Measurements from ENCODE around the gene CHD2. TPM values are rescaled to one million over a fixed set of nuclear protein-coding genes. Genes with fewer than 3 reads are reported as not detected.

Gene CHD2
- total and polyA plus RNA-seq, 10 of the 15 experiments (the other 5 are each of a cell fraction or from before 2014, with no cell fraction given): 38.1 to 94.7 (median 63.3) TPM

DNA sequence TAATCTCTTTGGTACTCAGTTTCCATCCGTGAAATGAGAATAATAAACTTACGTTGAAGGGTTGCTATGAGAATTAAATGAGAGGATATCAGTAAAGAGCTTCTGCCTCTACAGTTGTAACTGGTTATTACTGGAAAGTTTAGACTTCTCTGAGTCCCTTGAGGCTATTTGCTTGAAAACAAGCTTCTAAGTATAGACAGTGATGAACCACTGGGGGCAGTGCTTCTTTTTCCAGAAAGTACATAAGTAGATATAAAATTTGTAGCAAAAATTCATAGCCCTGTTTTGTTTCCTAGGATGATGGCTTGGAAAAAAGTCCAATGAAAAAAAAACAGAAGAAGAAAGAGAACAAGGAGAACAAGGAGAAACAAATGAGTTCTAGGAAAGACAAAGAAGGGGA, 101.8 kb downstream of the CHD2 start:
- SMC1A ChIA-PET (ENCODE audit: uncharacterized antibody, unreplicated experiment): interaction anchor here (0.9 to 1.3 kb wide), 2 partner anchors 203 to 205 kb away, joined by 3 read pairs; no protein-coding TSS in a partner anchor
- TF ChIP-seq, protein P1, sequence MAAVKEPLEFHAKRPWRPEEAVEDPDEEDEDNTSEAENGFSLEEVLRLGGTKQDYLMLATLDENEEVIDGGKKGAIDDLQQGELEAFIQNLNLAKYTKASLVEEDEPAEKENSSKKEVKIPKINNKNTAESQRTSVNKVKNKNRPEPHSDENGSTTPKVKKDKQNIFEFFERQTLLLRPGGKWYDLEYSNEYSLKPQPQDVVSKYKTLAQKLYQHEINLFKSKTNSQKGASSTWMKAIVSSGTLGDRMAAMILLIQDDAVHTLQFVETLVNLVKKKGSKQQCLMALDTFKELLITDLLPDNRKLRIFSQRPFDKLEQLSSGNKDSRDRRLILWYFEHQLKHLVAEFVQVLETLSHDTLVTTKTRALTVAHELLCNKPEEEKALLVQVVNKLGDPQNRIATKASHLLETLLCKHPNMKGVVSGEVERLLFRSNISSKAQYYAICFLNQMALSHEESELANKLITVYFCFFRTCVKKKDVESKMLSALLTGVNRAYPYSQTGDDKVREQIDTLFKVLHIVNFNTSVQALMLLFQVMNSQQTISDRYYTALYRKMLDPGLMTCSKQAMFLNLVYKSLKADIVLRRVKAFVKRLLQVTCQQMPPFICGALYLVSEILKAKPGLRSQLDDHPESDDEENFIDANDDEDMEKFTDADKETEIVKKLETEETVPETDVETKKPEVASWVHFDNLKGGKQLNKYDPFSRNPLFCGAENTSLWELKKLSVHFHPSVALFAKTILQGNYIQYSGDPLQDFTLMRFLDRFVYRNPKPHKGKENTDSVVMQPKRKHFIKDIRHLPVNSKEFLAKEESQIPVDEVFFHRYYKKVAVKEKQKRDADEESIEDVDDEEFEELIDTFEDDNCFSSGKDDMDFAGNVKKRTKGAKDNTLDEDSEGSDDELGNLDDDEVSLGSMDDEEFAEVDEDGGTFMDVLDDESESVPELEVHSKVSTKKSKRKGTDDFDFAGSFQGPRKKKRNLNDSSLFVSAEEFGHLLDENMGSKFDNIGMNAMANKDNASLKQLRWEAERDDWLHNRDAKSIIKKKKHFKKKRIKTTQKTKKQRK (IDR thresholded peaks at IDR 0.05; ENCODE audit: low read depth, low read length): no peak
- TF ChIP-seq ZZZ3 (IDR thresholded peaks at IDR 0.05; ENCODE audit: control insufficient read depth, insufficient read length, low read depth) (no peak), ZNF384 (IDR thresholded peaks at IDR 0.05; ENCODE audit: borderline replicate concordance, low read depth, low read length) (no peak), SIX5 (IDR thresholded peaks at IDR 0.05; ENCODE audit: low read depth, low read length, severe bottlenecking) (no peak), HSF1 (IDR thresholded peaks at IDR 0.05; ENCODE audit: low read depth, low read length) (no peak), POU2F2 (IDR thresholded peaks at IDR 0.05; ENCODE audit: borderline replicate concordance, low read depth, low read length) (no peak)
- TF ChIP-seq, protein P2, sequence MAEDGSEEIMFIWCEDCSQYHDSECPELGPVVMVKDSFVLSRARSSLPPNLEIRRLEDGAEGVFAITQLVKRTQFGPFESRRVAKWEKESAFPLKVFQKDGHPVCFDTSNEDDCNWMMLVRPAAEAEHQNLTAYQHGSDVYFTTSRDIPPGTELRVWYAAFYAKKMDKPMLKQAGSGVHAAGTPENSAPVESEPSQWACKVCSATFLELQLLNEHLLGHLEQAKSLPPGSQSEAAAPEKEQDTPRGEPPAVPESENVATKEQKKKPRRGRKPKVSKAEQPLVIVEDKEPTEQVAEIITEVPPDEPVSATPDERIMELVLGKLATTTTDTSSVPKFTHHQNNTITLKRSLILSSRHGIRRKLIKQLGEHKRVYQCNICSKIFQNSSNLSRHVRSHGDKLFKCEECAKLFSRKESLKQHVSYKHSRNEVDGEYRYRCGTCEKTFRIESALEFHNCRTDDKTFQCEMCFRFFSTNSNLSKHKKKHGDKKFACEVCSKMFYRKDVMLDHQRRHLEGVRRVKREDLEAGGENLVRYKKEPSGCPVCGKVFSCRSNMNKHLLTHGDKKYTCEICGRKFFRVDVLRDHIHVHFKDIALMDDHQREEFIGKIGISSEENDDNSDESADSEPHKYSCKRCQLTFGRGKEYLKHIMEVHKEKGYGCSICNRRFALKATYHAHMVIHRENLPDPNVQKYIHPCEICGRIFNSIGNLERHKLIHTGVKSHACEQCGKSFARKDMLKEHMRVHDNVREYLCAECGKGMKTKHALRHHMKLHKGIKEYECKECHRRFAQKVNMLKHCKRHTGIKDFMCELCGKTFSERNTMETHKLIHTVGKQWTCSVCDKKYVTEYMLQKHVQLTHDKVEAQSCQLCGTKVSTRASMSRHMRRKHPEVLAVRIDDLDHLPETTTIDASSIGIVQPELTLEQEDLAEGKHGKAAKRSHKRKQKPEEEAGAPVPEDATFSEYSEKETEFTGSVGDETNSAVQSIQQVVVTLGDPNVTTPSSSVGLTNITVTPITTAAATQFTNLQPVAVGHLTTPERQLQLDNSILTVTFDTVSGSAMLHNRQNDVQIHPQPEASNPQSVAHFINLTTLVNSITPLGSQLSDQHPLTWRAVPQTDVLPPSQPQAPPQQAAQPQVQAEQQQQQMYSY (CRISPR knock-in tag; IDR thresholded peaks at IDR 0.05): no peak
- TF ChIP-seq, protein P3, sequence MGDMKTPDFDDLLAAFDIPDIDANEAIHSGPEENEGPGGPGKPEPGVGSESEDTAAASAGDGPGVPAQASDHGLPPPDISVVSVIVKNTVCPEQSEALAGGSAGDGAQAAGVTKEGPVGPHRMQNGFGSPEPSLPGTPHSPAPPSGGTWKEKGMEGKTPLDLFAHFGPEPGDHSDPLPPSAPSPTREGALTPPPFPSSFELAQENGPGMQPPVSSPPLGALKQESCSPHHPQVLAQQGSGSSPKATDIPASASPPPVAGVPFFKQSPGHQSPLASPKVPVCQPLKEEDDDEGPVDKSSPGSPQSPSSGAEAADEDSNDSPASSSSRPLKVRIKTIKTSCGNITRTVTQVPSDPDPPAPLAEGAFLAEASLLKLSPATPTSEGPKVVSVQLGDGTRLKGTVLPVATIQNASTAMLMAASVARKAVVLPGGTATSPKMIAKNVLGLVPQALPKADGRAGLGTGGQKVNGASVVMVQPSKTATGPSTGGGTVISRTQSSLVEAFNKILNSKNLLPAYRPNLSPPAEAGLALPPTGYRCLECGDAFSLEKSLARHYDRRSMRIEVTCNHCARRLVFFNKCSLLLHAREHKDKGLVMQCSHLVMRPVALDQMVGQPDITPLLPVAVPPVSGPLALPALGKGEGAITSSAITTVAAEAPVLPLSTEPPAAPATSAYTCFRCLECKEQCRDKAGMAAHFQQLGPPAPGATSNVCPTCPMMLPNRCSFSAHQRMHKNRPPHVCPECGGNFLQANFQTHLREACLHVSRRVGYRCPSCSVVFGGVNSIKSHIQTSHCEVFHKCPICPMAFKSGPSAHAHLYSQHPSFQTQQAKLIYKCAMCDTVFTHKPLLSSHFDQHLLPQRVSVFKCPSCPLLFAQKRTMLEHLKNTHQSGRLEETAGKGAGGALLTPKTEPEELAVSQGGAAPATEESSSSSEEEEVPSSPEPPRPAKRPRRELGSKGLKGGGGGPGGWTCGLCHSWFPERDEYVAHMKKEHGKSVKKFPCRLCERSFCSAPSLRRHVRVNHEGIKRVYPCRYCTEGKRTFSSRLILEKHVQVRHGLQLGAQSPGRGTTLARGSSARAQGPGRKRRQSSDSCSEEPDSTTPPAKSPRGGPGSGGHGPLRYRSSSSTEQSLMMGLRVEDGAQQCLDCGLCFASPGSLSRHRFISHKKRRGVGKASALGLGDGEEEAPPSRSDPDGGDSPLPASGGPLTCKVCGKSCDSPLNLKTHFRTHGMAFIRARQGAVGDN (IDR thresholded peaks at IDR 0.05): no peak
- Histone ChIP-seq H3K27me3 (replicated peaks in 1 of 2; ENCODE audit: control insufficient read depth in 2 of 2, insufficient read depth in 2 of 2, low read length in 1 of 2) (no peaks in the 10 kb centered on the region), H3K4me3 (no peak overlapping the region), H3K36me3 (ENCODE audit: control insufficient read depth in 2 of 2, insufficient read depth in 2 of 2, low read length in 1 of 2) (peaks cover 23 to 53% of the 10 kb centered on the region in 2 experiments), H3K9me3 (replicated peaks; ENCODE audit: control insufficient read depth, insufficient read depth, low read length) (no peaks in the 10 kb centered on the region), H4K20me1 (ENCODE audit: control insufficient read depth, insufficient read depth) (no peaks in the 10 kb centered on the region), H3K4me1 (ENCODE audit: control insufficient read depth, insufficient read depth, low read length) (no peaks in the 10 kb centered on the region), H3K79me2 (ENCODE audit: control insufficient read depth, insufficient read depth, low read length) (no peaks in the 10 kb centered on the region), H3K4me2 (ENCODE audit: control insufficient read depth, insufficient read depth) (no peak overlapping the region), H3K27ac (ENCODE audit: control insufficient read depth, insufficient read depth) (no peak overlapping the region), H2AFZ (ENCODE audit: control insufficient read depth, low read depth, low read length) (no peak overlapping the region), H3K9ac (ENCODE audit: control insufficient read depth, insufficient read depth, low read length) (no peak overlapping the region)
- in situ Hi-C loops (cut with MboI): no loop called here
- POLR2A ChIA-PET: interaction anchor here (0.6 kb wide), 1 partner anchor 34 kb away, joined by 4 read pairs; no protein-coding TSS in a partner anchor
- no TSS peak for BruUV-seq (replicated peaks)
- ATAC-seq: peak; percentile 50; the same call in 2 of the 3 replicates
- RAD21 ChIA-PET (ENCODE audit: unreplicated experiment): no interaction called here
- FAIRE-seq: no peak
- no peak for DNase-seq (ENCODE audit: low read depth, low spot score)
- WGBS (ENCODE audit: insufficient coverage, insufficient replicate concordance, low lambda C conversion rate, missing lambda C conversion rate): 73% methylated on average over 2 of the region's 2 CpGs
- CTCF ChIA-PET: interaction anchor here (0.6 to 1.4 kb wide), 3 partner anchors 32 to 204 kb away, joined by 3 to 5 read pairs (median 3); no protein-coding TSS in a partner anchor
- intact Hi-C loops (cut with micrococcal nuclease; ENCODE audit: unreplicated experiment): loop anchor here (10.0 kb wide), 1 partner anchor 207 kb away; no protein-coding TSS in a partner anchor

Measured in GM12878 (cell line).